Karpas-422 (cell line): ENCODE results near the gene KRT7. TPM values are rescaled to one million over a fixed set of nuclear protein-coding genes. Genes with fewer than 3 reads are reported as not detected.

Experiments used
- DNase-seq: peaks from one replicate; pipeline ENCODE4 v3.0.0-alpha.2; 2015
- H2AFZ ChIP-seq: fragments of 200-600 bp; sonication (generic); 2 replicates; pipeline ENCODE4 v1.6.1; 2014; ENCODE audit warnings: antibody characterized with exemption, low read length, mixed read lengths
- H3K27ac ChIP-seq: fragments of 200-600 bp; sonication (generic); 2 replicates; pipeline ENCODE4 v1.5.1; 2014; ENCODE audit warnings: mild to moderate bottlenecking, low read length, moderate library complexity
- H3K27me3 ChIP-seq: fragments of 200-600 bp; sonication (generic); 2 replicates; pipeline ENCODE4 v1.6.1; 2014; ENCODE audit warnings: low read length, mixed read lengths
- H3K36me3 ChIP-seq: fragments of 200-600 bp; sonication (generic); 2 replicates; pipeline ENCODE4 v1.6.1; 2014; ENCODE audit warnings: low read length, mixed read lengths; ENCODE audit not compliant: insufficient read depth
- H3K4me1 ChIP-seq: fragments of 200-600 bp; sonication (generic); 2 replicates; pipeline ENCODE4 v1.6.1; 2014; ENCODE audit warnings: mild to moderate bottlenecking, low read length, mixed read lengths
- H3K4me2 ChIP-seq: fragments of 200-600 bp; sonication (generic); 2 replicates; pipeline ENCODE4 v1.6.1; 2014; ENCODE audit warnings: low read length, low read depth, mild to moderate bottlenecking; ENCODE audit not compliant: poor library complexity, severe bottlenecking
- H3K4me3 ChIP-seq: fragments of 200-600 bp; sonication (generic); 2 replicates; pipeline ENCODE4 v1.5.1; 2014; ENCODE audit warnings: mild to moderate bottlenecking, antibody characterized with exemption, low read length, mixed read lengths
- H3K79me2 ChIP-seq: fragments of 200-600 bp; sonication (generic); 2 replicates; pipeline ENCODE4 v1.6.1; 2014; ENCODE audit warnings: mild to moderate bottlenecking, low read length, mixed read lengths
- H3K9ac ChIP-seq: fragments of 200-600 bp; sonication (generic); 2 replicates; pipeline ENCODE4 v1.6.0; 2014; ENCODE audit warnings: low read length
- H3K9me2 ChIP-seq: fragments of 200-600 bp; sonication (generic), shearing (Covaris generic); replicated peaks from 2 replicates; pipeline ENCODE4 v1.6.0; 2014; ENCODE audit warnings: mild to moderate bottlenecking, low read length, moderate library complexity; ENCODE audit not compliant: insufficient read depth
- H3K9me3 ChIP-seq: fragments of 300-700, 200-600 bp; sonication (generic); 2 replicates; pipeline ENCODE4 v1.6.1; 2014; ENCODE audit warnings: low read length, mixed read lengths
- H4K20me1 ChIP-seq: fragments of 200-600 bp; sonication (generic); 2 replicates; pipeline ENCODE4 v1.6.1; 2014; ENCODE audit warnings: mild to moderate bottlenecking, antibody characterized with exemption, low read length, low read depth; ENCODE audit not compliant: insufficient read depth
- total RNA-seq: library from RNA; depleted of rRNA; stranded (reverse); fragments of >200 nt; shearing (Covaris generic); gene quantifications from 2 replicates; pipeline ENCODE4 v1.2.3, GENCODE V29; 2014; ENCODE audit warnings: low replicate concordance

Gene KRT7
- total RNA-seq, 1 experiment from 2014 or later, result not detected

DNA sequence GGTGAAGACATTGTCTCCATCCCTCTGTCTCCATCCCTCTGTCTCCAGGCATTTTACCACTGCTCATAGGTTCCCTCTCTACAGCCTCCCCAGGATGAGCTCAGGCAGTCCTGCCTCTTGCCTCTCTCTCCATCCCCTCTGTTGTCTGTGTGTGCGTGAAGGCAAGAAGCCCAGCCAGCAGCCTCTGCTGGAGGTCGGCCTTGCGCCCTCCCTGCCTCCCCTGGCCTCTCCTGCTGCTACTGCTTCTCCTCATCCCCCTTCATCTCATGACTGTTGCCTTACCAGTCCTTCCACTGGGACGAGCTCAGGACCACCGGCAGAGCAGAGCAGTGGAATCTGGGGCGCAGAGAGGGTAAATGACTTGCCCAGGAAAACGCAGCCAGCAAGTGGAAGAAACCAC, 44.4 kb upstream of the KRT7 start:
- no peak for DNase-seq
- Histone ChIP-seq H3K27ac (no peak overlapping the region), H3K79me2 (no peaks in the 10 kb centered on the region), H3K9ac (no peak overlapping the region), H3K4me3 (no peak overlapping the region), H4K20me1 (no peaks in the 10 kb centered on the region), H3K36me3 (no peaks in the 10 kb centered on the region), H3K9me3 (no peaks in the 10 kb centered on the region), H3K27me3 (no peaks in the 10 kb centered on the region), H3K4me2 (no peak overlapping the region), H2AFZ (no peak overlapping the region), H3K9me2 (no peaks in the 10 kb centered on the region), H3K4me1 (no peaks in the 10 kb centered on the region)

DNA sequence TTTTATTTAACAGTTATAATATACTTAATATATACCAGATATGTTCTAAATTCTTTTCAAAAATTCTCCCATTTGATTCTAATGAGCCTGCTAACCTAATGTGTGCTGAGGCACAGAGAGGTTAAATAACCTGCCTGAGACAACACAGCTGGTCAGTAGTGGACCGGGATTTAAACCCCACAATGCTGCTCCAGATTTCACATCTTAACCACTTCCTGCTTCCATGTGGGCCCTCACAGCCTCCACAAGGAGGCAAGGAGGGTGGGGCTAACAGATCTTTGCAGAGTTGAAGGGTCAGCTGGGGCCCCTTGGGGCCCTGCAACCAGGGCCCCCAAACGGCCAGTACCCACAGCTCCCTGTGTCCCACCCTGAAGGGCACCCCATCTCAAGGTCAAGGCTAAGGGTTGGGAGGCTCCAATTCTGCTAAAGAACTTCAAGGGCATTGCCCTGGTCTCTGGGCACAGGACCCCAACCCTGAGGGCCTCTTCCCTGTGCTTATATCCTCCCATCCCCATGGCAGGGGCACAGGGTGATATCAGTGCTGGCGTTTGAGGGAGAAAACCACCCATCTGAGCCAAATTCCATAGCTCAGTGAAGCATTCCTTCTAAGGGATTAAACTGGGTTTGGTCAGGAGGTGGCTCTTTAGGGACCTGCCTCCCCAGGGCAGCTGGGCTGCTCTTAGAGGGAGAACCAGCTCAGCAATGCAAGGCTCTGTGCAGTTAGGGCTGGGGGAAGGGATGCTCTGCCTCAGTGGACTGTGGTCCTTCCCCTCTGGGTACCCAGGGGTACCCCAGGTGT, 43.5 kb upstream of the KRT7 start:
- Histone ChIP-seq H3K4me3 (no peak overlapping the region), H3K4me1 (no peaks in the 10 kb centered on the region), H3K4me2 (no peak overlapping the region), H3K9me2 (no peaks in the 10 kb centered on the region), H3K36me3 (no peaks in the 10 kb centered on the region), H2AFZ (no peak overlapping the region), H3K27ac (no peak overlapping the region), H4K20me1 (no peaks in the 10 kb centered on the region), H3K27me3 (no peaks in the 10 kb centered on the region), H3K9ac (no peak overlapping the region), H3K9me3 (no peaks in the 10 kb centered on the region), H3K79me2 (no peaks in the 10 kb centered on the region)
- DNase-seq, result no peak

DNA sequence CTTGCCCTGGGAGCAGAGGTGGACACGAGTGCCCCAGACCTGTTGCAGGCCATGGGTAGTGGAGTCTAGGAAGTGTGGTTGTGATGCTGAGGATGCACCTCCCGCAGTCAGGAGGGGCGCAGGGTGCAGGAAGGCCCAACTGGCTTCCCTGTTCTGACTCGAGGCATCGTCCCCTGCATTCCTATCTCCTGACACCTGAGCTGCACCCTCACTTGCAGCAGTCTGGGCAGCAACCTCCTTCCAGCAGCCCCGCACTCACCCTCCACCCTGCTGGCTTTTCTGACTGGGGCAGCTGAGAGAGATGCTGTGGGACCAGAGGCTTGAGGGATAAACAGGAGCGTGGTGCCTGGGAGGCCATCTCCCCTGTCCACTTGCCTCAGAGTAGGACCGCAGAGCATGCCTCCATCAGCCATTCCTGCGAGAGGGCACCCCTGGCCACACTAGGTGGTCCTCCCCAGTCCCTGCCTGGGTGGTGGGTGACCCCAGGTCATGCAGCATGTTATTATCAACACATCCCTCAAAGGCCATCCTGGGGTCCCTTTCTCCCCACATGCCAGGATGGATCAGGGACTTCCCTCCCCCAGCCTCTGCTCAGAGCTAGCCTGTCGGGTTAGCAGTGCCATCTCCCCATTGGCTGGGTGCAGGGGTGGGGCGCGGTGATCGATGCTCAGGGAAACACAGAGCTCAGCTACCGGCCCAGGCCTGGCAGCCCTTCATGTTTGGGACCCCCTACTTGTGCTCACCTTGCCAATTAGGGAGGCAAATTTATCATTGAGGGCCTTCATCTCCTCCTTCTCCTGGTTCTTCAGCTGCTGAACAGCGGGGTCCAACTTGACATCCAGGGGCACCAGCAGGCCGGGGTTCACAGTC, 41.9 kb upstream of the KRT7 start:
- Histone ChIP-seq H3K27me3 (no peaks in the 10 kb centered on the region), H3K4me1 (no peaks in the 10 kb centered on the region), H3K36me3 (no peaks in the 10 kb centered on the region), H2AFZ (no peak overlapping the region), H4K20me1 (no peaks in the 10 kb centered on the region), H3K9me2 (no peaks in the 10 kb centered on the region), H3K4me2 (no peak overlapping the region), H3K9ac (no peak overlapping the region), H3K79me2 (no peaks in the 10 kb centered on the region), H3K4me3 (no peak overlapping the region), H3K27ac (no peak overlapping the region), H3K9me3 (no peaks in the 10 kb centered on the region)
- DNase-seq, result no peak

DNA sequence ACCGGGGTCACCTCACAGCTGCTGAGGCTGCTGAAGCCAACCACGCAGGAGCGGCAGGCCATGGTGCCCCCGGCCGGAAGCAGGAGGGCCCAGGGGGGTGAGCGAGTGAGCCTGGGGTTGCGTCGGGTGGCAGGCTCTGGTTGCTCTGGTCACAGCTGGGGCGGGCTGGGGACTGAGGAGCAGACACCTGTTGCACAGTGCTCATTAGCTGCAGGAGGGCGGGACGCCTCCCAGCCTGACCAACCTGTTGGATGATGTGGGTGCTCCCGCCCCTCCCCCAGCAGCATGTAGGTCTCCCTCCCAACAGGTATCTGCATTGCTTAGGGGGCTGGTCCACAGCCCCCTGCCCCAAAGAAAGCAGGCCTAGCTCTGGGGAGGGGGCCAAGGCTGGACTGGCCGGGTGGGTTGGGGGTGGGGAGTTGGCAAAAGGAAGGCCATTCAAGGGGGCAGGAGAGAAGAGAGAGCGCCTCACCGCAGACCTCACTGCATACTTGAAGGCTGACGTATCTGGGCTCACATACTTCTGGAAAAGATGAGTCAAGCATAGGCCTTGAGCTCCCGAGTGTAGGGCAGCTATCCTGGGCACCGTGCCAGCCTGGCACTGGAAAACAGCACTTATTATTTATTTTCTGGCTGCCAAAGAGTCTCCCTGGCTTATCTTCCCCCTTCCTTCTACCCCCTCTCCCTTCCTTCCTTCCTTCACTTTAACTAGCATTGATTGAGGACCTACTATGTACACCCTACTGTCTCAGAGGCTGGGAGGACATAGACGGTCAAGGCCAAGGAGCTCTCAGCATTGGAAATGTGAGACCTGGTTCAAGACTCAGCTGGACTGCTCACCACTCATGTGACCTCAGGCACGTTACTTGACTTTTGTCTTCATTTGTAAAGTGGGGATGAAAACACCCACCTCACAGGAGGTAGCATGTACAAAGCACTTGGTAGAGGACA, 40.9 kb upstream of the KRT7 start, which contains the start of gene KRT80:
Gene KRT80, minus strand, starts transcription at position 174 of the 951 bp plus-strand sequence. Its CDS starts 112 bp downstream, at position 62.
- Histone ChIP-seq H4K20me1 (no peaks in the 10 kb centered on the region), H3K9me2 (no peaks in the 10 kb centered on the region), H3K9me3 (no peaks in the 10 kb centered on the region), H2AFZ (no peak within 1 kb of the TSS), H3K36me3 (no peaks in the 10 kb centered on the region), H3K4me2 (no peak within 1 kb of the TSS), H3K27ac (no peak within 1 kb of the TSS), H3K79me2 (no peaks in the 10 kb centered on the region), H3K27me3 (no peaks in the 10 kb centered on the region), H3K9ac (no peak within 1 kb of the TSS), H3K4me1 (no peaks in the 10 kb centered on the region), H3K4me3 (no peak within 1 kb of the TSS)
- no peak for DNase-seq

DNA sequence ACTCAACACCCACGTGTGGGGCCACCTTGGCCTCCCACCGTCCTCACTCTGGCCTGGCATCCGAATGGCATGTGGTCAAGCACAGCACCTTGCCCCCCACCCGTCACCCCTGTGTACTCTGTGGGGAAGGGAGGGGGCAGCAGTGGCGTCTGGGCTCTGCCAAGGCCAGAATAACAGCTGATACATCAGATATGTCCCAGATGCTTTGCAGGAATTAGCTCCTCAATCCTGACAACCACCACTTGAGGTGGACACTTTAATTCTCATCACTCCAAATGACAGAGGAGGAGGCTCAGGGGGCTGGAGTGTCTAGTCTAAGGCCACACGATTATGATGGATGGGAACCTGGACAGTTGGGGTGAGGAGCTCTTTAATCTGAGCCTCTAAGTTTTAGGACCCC, 39.5 kb upstream of the KRT7 start:
- H3K4me2 ChIP-seq, result no peak overlapping the region
- H3K9me3 ChIP-seq, result no peaks in the 10 kb centered on the region
- H4K20me1 ChIP-seq, result no peaks in the 10 kb centered on the region
- H3K9me2 ChIP-seq, result no peaks in the 10 kb centered on the region
- H2AFZ ChIP-seq, result no peak overlapping the region
- H3K9ac ChIP-seq, result no peak overlapping the region
- no peak overlapping the region for H3K4me3 ChIP-seq
- no peaks in the 10 kb centered on the region for H3K27me3 ChIP-seq
- no peak overlapping the region for H3K27ac ChIP-seq
- no peaks in the 10 kb centered on the region for H3K79me2 ChIP-seq
- no peaks in the 10 kb centered on the region for H3K4me1 ChIP-seq
- no peaks in the 10 kb centered on the region for H3K36me3 ChIP-seq
- DNase-seq, result no peak

GRCh38 chr12:52193991-52194390, 39.1 kb upstream of the KRT7 start:
- Histone ChIP-seq H3K27ac (no peak overlapping the region), H3K79me2 (no peaks in the 10 kb centered on the region), H3K4me3 (no peak overlapping the region), H3K4me2 (no peak overlapping the region), H3K4me1 (no peaks in the 10 kb centered on the region), H3K9me2 (no peaks in the 10 kb centered on the region), H2AFZ (no peak overlapping the region), H4K20me1 (no peaks in the 10 kb centered on the region), H3K27me3 (no peaks in the 10 kb centered on the region), H3K9ac (no peak overlapping the region), H3K9me3 (no peaks in the 10 kb centered on the region), H3K36me3 (no peaks in the 10 kb centered on the region)
- no peak for DNase-seq

GRCh38 chr12:52195065-52195730, 37.8 kb upstream of the KRT7 start:
- Histone ChIP-seq H3K4me2 (no peak overlapping the region), H3K9ac (no peak overlapping the region)

More at GRCh38 chr12:52195065-52195730, 37.8 kb upstream of the KRT7 start:
- Histone ChIP-seq H3K27me3 (no peaks in the 10 kb centered on the region), H3K36me3 (no peaks in the 10 kb centered on the region), H3K79me2 (no peaks in the 10 kb centered on the region), H3K4me1 (no peaks in the 10 kb centered on the region), H3K9me3 (no peaks in the 10 kb centered on the region), H3K9me2 (no peaks in the 10 kb centered on the region), H4K20me1 (no peaks in the 10 kb centered on the region), H3K4me3 (no peak overlapping the region), H2AFZ (no peak overlapping the region), H3K27ac (no peak overlapping the region)
- DNase-seq, result no peak
